Immature natural killer cell (primary cell): Measurements from ENCODE around the gene IL17RC. TPM values are rescaled to one million over a fixed set of nuclear protein-coding genes. Genes with fewer than 3 reads are reported as not detected.
"Not testable (repeated sequence)": the region's sequence is repeated elsewhere in the genome, so short reads cannot be mapped to it uniquely, and the experiment has no call there.

Source experiments
- DNase-seq, 3 donors: peaks; one replicate each; pipeline ENCODE4 v3.0.0; 2022; ENCODE audit warnings: mixed read lengths in 1 of 3
- H3K27ac Mint-ChIP-seq, 6 donors: one replicate each; pipeline ENCODE4 v1.8.0; 2020; ENCODE audit warnings: mixed read lengths in 6 of 6, mild to moderate bottlenecking in 5 of 6, inconsistent platforms in 4 of 6, moderate library complexity in 3 of 6
- H3K27me3 Mint-ChIP-seq, 3 donors: one replicate each; pipeline ENCODE4 v1.8.0; 2020 to 2021; ENCODE audit warnings: low read depth in 3 of 3, mild to moderate bottlenecking in 3 of 3, mixed read lengths in 3 of 3, moderate library complexity in 3 of 3, inconsistent platforms in 1 of 3
- H3K36me3 Mint-ChIP-seq, 3 donors: one replicate each; pipeline ENCODE4 v1.8.0; 2020; ENCODE audit warnings: mixed read lengths in 3 of 3, inconsistent platforms in 2 of 3, mild to moderate bottlenecking in 2 of 3
- H3K4me1 Mint-ChIP-seq, 2 donors: one replicate each; pipeline ENCODE4 v1.8.0; 2020; ENCODE audit warnings: inconsistent platforms in 2 of 2, mild to moderate bottlenecking in 2 of 2, mixed read lengths in 2 of 2, moderate library complexity in 1 of 2
- H3K4me3 Mint-ChIP-seq, 5 donors: one replicate each; pipeline ENCODE4 v1.8.0; 2020; ENCODE audit warnings: mild to moderate bottlenecking in 5 of 5, mixed read lengths in 5 of 5, inconsistent platforms in 3 of 5, moderate library complexity in 3 of 5
- H3K9me3 Mint-ChIP-seq, 6 donors: one replicate each; pipeline ENCODE4 v1.8.0; 2020; ENCODE audit warnings: mild to moderate bottlenecking in 6 of 6, mixed read lengths in 6 of 6, inconsistent platforms in 4 of 6, moderate library complexity in 3 of 6
- polyA plus RNA-seq, 3 donors: library from polyadenylated mRNA; unstranded; fragments of 300-500 nt; fragmentation: Illumina TruSeq; gene quantifications; one replicate each; pipeline ENCODE4 v1.2.3, GENCODE V29; 2021

The IL17RC gene
- polyA plus RNA-seq, 3 donors from 2014 or later = 1.7 to 16.5 (median 12.6) TPM

DNA sequence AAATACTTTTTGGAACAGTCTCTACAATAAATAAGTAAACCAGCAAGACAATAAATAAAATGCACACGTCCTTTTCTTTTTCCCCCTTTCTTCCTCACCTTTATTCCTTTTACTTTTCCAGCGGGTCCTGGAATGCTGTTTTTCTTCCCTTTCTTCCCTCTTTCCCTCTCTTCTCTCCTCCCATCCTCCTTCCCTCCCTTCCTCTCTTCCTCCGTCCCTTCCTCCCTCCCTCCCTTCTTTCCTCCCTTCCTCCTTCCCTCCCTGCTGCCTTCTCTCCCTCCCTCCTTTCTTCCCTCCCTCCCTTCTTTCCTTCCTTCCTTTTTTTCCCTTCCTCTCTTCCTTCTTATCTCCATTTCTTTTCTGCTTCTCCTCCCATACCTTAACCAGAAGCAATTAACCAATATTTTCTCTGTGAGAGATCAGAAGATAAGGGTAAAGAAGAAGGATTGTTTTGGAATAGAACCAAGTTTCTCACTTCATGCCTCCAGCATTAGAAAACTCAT, 17.6 kb upstream of the IL17RC start:
- no peak for DNase-seq
- Mint-ChIP-seq H3K4me3 (no peak overlapping the region), H3K27me3 (no peaks in the 10 kb centered on the region), H3K9me3 (no peaks in the 10 kb centered on the region), H3K4me1 (peaks cover 26 to 39% of the 10 kb centered on the region in 2 donors), H3K36me3 (peaks cover 0 to 9% (median 6%) of the 10 kb centered on the region in 3 donors), H3K27ac (peak overlapping the region in 1 of 6 donors; percentile 35)

GRCh38 chr3:9900965-9901415, 15.9 kb upstream of the IL17RC start:
- H3K36me3 Mint-ChIP-seq, H3K27me3 Mint-ChIP-seq, H3K9me3 Mint-ChIP-seq, DNase-seq, H3K27ac Mint-ChIP-seq, H3K4me3 Mint-ChIP-seq: not testable (repeated sequence)
- H3K4me1 Mint-ChIP-seq = peaks cover 19 to 27% of the 10 kb centered on the region in 2 donors

DNA sequence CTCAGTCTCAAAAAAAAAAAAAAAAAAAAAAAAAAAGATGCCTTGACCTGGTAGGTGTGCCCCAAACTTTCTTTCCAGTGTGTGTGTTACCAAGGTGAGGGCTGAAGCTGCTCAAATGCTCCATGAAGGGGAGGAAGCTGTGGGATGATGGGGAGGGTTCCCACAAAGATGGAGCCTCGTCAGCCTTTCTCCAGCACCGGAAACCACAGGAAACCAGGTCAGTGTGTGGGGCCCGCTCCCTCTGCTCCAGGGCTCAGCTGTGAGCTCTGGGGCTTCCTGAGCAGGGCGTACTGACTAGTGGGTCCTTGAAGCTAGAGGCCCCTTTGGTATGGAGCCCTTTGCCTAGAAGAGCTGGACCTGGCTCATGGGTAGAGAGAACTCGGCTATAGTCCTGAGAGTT, 14.9 kb upstream of the IL17RC start:
- no peak for DNase-seq
- Mint-ChIP-seq H3K36me3 (peaks cover 0 to 4% (median 0%) of the 10 kb centered on the region in 3 donors), H3K27ac (peak overlapping the region in 5 of 6 donors; percentile 23 to 80 (median 42)), H3K9me3 (no peaks in the 10 kb centered on the region), H3K4me3 (peak overlapping the region in 2 of 5 donors; percentile 12 to 25), H3K4me1 (peaks cover 19 to 25% of the 10 kb centered on the region in 2 donors), H3K27me3 (peaks cover 0 to 2% (median 0%) of the 10 kb centered on the region in 3 donors)

DNA sequence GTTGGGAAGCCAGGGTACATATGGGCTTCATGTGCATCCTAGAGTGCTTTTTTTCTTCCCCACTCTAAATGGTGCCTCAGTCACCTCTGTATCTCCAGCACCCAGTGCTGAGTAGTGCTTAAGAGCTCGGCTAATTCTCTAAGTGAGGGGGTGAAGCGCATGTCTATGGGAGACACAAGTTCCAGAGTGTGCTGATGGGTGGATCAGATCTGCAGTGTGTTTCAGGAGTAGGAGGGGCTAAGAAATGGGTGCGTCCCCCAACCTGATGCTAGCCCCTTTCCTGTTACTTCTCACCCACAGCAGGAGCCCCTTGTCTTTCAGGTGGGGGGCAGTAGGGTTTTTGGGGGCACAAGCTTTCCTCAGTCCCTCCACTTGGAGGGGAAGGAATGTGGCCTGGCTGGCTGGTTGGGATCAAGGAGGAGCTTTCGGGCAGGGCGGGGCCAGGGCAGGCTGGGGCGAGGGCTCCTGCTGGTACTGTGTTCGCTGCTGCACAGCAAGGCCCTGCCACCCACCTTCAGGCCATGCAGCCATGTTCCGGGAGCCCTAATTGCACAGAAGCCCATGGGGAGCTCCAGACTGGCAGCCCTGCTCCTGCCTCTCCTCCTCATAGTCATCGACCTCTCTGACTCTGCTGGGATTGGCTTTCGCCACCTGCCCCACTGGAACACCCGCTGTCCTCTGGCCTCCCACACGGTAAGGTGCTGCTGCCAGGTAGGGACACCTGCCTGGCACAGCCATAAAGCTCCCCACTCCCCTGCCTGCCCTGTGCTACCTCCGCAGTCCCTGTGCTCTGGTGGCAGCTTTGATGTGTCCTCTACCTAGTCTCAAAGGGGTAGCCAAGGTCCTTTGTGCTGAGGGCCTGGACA, 14.3 kb upstream of the IL17RC start, which contains the start of gene IL17RE:
Gene IL17RE (plus strand): TSS at position 477 of the 866 bp plus-strand sequence. CDS start 85 bp downstream, at position 562.
- H3K27ac Mint-ChIP-seq = peak within 1 kb of the TSS; percentile 29 to 80 (median 41)
- peak within 1 kb of the TSS in 2 of 5 donors; percentile 12 to 25 for H3K4me3 Mint-ChIP-seq
- H3K9me3 Mint-ChIP-seq = no peaks in the 10 kb centered on the region
- DNase-seq = no peak
- H3K27me3 Mint-ChIP-seq = peaks cover 0 to 2% (median 1%) of the 10 kb centered on the region in 3 donors
- H3K4me1 Mint-ChIP-seq = peaks cover 19 to 25% of the 10 kb centered on the region in 2 donors
- H3K36me3 Mint-ChIP-seq = peaks cover 0 to 4% (median 0%) of the 10 kb centered on the region in 3 donors

- Mint-ChIP-seq H3K27me3 (peaks cover 0 to 2% (median 2%) of the 10 kb centered on the region in 3 donors), H3K4me1 (peaks cover 19 to 25% of the 10 kb centered on the region in 2 donors), H3K27ac (peak overlapping the region in 1 of 6 donors; percentile 40), H3K36me3 (peaks cover 0 to under 1% (median 0%) of the 10 kb centered on the region in 3 donors), H3K9me3 (no peaks in the 10 kb centered on the region), H3K4me3 (no peak overlapping the region)
- DNase-seq = no peak
Observed at GRCh38 chr3:9903238-9903624, 13.7 kb upstream of the IL17RC start.

GRCh38 chr3:9903904-9904303, 13.0 kb upstream of the IL17RC start:
- peaks cover 0 to 2% (median 2%) of the 10 kb centered on the region in 3 donors for H3K27me3 Mint-ChIP-seq
- no peaks in the 10 kb centered on the region for H3K9me3 Mint-ChIP-seq
- H3K36me3 Mint-ChIP-seq = no peaks in the 10 kb centered on the region
- no peak for DNase-seq
- peaks cover 19 to 25% of the 10 kb centered on the region in 2 donors for H3K4me1 Mint-ChIP-seq
- no peak overlapping the region for H3K4me3 Mint-ChIP-seq
- peak overlapping the region in 1 of 6 donors; percentile 40 for H3K27ac Mint-ChIP-seq

GRCh38 chr3:9906480-9906879, 10.4 kb upstream of the IL17RC start:
- Mint-ChIP-seq H3K9me3 (no peaks in the 10 kb centered on the region), H3K4me3 (no peak overlapping the region), H3K27me3 (peaks cover 0 to 2% (median 2%) of the 10 kb centered on the region in 3 donors), H3K27ac (no peak overlapping the region), H3K4me1 (peaks cover 17 to 21% of the 10 kb centered on the region in 2 donors), H3K36me3 (no peaks in the 10 kb centered on the region)
- DNase-seq = no peak

GRCh38 chr3:9908286-9908685, 8.6 kb upstream of the IL17RC start:
- DNase-seq = no peak
- H3K9me3 Mint-ChIP-seq = no peaks in the 10 kb centered on the region
- no peak overlapping the region for H3K27ac Mint-ChIP-seq
- H3K4me1 Mint-ChIP-seq = peaks cover 4 to 13% of the 10 kb centered on the region in 2 donors
- H3K36me3 Mint-ChIP-seq = no peaks in the 10 kb centered on the region
- H3K4me3 Mint-ChIP-seq = no peak overlapping the region
- H3K27me3 Mint-ChIP-seq = peaks cover 2 to 4% (median 2%) of the 10 kb centered on the region in 3 donors

DNA sequence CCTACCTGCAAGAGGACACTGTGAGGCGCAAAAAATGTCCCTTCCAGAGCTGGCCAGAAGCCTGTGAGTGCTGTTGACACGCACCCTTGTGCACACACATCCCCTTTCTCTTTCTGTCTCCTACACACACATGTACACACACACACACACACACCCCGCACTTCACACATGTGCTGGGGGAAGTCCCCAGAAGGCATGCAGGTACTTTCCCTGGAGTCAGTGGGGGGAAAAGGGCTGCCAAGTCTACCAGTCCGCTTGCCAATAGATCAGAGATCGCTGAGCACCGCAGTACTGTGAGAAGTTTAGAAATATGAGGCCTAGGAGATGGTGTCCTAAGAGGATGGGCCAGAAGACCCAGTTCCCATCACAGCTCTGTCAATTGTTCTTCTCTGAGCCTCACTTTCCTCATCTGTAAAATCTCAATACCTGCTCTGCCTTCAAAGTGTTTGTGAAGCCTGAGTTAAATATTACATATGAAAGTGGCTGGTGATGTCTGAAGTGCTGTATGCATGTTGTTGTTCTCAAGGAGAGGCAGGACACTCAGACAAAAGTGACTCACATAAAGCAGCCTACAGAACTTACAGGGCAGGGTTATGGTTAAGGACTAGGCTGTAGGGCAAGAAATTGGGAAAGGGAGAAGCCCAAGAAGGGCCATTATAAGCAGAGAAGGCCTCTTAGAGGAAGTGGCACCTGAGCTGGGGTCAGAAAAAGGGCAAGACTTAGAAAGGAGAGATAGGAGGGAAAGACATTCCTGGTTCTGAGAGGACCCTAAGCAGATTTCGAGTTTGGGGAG, 7.5 kb upstream of the IL17RC start:
- peak overlapping the region in 2 of 6 donors; percentile 2 to 59 for H3K27ac Mint-ChIP-seq
- no peak for DNase-seq
- H3K36me3 Mint-ChIP-seq = no peaks in the 10 kb centered on the region
- H3K9me3 Mint-ChIP-seq = no peaks in the 10 kb centered on the region
- H3K4me1 Mint-ChIP-seq = peaks cover 2 to 10% of the 10 kb centered on the region in 2 donors
- no peak overlapping the region for H3K4me3 Mint-ChIP-seq
- peaks cover 2 to 4% (median 2%) of the 10 kb centered on the region in 3 donors for H3K27me3 Mint-ChIP-seq

- Mint-ChIP-seq H3K27ac (no peak overlapping the region), H3K4me3 (peak overlapping the region in 2 of 5 donors; percentile 14 to 64), H3K27me3 (peaks cover 0 to 4% (median 2%) of the 10 kb centered on the region in 3 donors), H3K4me1 (peaks cover 10 to 16% of the 10 kb centered on the region in 2 donors), H3K9me3 (no peaks in the 10 kb centered on the region), H3K36me3 (no peaks in the 10 kb centered on the region)
- no peak for DNase-seq
Observed at GRCh38 chr3:9911863-9912262, 5.0 kb upstream of the IL17RC start.

DNA sequence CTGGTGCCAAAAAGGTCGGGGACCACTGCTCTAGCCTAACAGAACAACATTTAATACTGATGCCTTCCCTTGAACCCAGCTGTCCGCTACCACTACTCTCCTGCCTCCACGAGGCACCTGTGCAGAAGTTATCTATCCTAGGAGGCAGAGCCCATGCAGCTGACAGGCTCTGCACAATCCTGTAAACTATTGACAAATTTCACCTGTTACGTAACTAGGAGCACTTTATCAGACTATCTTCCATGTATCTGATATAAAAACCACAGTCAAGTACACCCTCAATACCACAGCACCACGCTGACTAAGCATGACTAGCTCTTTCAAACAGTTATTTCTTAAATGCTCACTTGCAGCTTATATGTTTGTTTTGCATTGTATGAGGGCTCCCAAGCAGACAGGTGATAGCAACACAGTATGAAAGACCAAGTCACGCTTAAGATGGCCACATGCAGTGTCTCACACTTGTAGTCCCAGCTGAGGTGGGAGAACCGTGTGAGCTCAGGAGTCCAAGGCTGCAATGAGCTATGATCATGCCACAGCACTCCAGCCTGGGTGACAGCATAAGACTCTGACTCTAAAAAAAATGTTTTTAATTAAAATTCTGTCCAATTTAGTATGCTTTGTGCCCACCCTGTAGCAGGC, 4.5 kb upstream of the IL17RC start:
- no peaks in the 10 kb centered on the region for H3K9me3 Mint-ChIP-seq
- no peaks in the 10 kb centered on the region for H3K36me3 Mint-ChIP-seq
- no peak overlapping the region for H3K27ac Mint-ChIP-seq
- peaks cover 0 to 4% (median 2%) of the 10 kb centered on the region in 3 donors for H3K27me3 Mint-ChIP-seq
- H3K4me3 Mint-ChIP-seq = peak overlapping the region in 2 of 5 donors; percentile 14 to 64
- H3K4me1 Mint-ChIP-seq = peaks cover 10 to 16% of the 10 kb centered on the region in 2 donors
- DNase-seq = no peak

GRCh38 chr3:9913601-9914000, 3.3 kb upstream of the IL17RC start:
- Mint-ChIP-seq H3K27ac (no peak overlapping the region), H3K4me3 (no peak overlapping the region), H3K27me3 (peaks cover 0 to 4% (median 0%) of the 10 kb centered on the region in 3 donors), H3K36me3 (no peaks in the 10 kb centered on the region), H3K9me3 (no peaks in the 10 kb centered on the region), H3K4me1 (peaks cover 10 to 16% of the 10 kb centered on the region in 2 donors)
- DNase-seq = no peak

GRCh38 chr3:9914011-9914410, 2.9 kb upstream of the IL17RC start:
- Mint-ChIP-seq H3K4me1 (peaks cover 10 to 16% of the 10 kb centered on the region in 2 donors), H3K27me3 (peaks cover 0 to 4% (median 0%) of the 10 kb centered on the region in 3 donors), H3K36me3 (no peaks in the 10 kb centered on the region), H3K9me3 (no peaks in the 10 kb centered on the region), H3K27ac (no peak overlapping the region), H3K4me3 (no peak overlapping the region)
- no peak for DNase-seq
